Activated T-helper 17 cell treated with anti-CD3 and anti-CD28 coated beads, Interleukin-2, amount 50 U/mL, for 72 hours (primary cell): ENCODE results near the gene FAM111B. TPM values are rescaled to one million over a fixed set of nuclear protein-coding genes. Genes with fewer than 3 reads are reported as not detected.

ENCODE experiments used
- ATAC-seq: fragments of 150-1000 bp; cut with Tn5 transposase; replicated peaks from 2 replicates; pipeline ENCODE4 v1.10.0; 2021; ENCODE audit warnings: mild to moderate bottlenecking, moderate library complexity
- H3K27ac Mint-ChIP-seq: one replicate; pipeline ENCODE4 v1.8.0; 2022; ENCODE audit warnings: mixed read lengths
- H3K27me3 Mint-ChIP-seq: one replicate; pipeline ENCODE4 v1.8.0; 2022; ENCODE audit warnings: mixed read lengths
- H3K36me3 Mint-ChIP-seq: one replicate; pipeline ENCODE4 v1.8.0; 2022; ENCODE audit warnings: low read depth, mild to moderate bottlenecking, mixed read lengths
- H3K4me1 Mint-ChIP-seq: one replicate; pipeline ENCODE4 v1.8.0; 2022; ENCODE audit warnings: mixed read lengths
- H3K4me3 Mint-ChIP-seq: one replicate; pipeline ENCODE4 v1.8.0; 2022; ENCODE audit warnings: mild to moderate bottlenecking, mixed read lengths
- H3K9me3 Mint-ChIP-seq: one replicate; pipeline ENCODE4 v1.8.0; 2022; ENCODE audit warnings: mixed read lengths
- total RNA-seq, 2 donors: library from RNA; stranded (reverse); gene quantifications; one replicate each; pipeline ENCODE4 v1.2.3, GENCODE V29; 2022

The FAM111B gene
- total RNA-seq, 2 donors from 2014 or later, result 51.5 to 64.8 TPM

- no peak for ATAC-seq
- Mint-ChIP-seq H3K27ac (no peak overlapping the region), H3K4me3 (no peak overlapping the region), H3K9me3 (no peaks in the 10 kb centered on the region), H3K4me1 (peaks cover 10% of the 10 kb centered on the region), H3K27me3 (no peaks in the 10 kb centered on the region), H3K36me3 (peaks cover 39% of the 10 kb centered on the region)
These were observed 30.2 kb downstream of the FAM111B start for GRCh38 chr11:59137190-59137589.

DNA sequence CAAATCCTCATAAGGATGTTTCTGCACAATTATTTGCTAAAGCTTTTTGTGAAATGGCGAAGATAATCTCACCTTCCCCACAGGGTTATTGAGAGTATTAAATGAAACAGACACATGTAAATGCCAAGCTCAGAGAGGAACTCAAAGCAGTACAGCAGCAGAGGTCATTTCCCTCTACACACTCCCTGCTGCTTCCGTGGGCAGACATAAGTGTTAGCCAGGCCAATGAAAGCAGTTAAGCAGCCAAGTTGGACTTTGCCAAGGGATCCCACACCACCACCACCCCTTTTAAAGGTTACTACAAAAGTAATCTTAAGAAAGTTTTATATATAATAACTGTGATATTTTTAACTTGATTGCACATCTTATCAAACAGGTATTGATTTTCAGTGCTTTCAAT, 31.6 kb downstream of the FAM111B start:
- H3K27me3 Mint-ChIP-seq, result no peaks in the 10 kb centered on the region
- peaks cover 24% of the 10 kb centered on the region for H3K36me3 Mint-ChIP-seq
- no peak for ATAC-seq
- H3K9me3 Mint-ChIP-seq, result no peaks in the 10 kb centered on the region
- H3K4me1 Mint-ChIP-seq, result peaks cover 20% of the 10 kb centered on the region
- H3K4me3 Mint-ChIP-seq, result no peak overlapping the region
- H3K27ac Mint-ChIP-seq, result no peak overlapping the region

DNA sequence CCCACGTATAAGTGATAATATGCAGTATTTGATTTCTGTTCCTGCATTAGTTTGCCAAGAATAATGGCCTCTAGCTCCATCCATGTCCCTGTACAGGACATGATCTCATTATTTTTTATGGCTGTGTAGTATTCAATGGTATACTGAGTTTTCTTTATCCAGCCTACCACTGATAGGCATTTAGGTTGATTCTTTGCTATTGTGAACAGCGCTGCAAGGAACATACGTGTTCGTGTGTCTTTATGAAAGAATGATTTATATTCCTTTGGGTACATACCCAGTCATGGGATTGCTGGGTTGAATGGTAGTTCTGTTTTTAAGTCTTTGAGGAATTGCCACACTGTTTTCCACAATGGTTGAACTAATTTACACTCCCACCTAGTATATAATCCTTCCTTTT, 34.2 kb downstream of the FAM111B start:
- no peak for ATAC-seq
- Mint-ChIP-seq H3K9me3 (no peaks in the 10 kb centered on the region), H3K4me3 (peak overlapping the region; percentile 96), H3K36me3 (peaks cover 33% of the 10 kb centered on the region), H3K27me3 (no peaks in the 10 kb centered on the region), H3K27ac (peak overlapping the region; percentile 91), H3K4me1 (peaks cover 20% of the 10 kb centered on the region)

- H3K4me3 Mint-ChIP-seq, result peak overlapping the region; percentile 96
- H3K36me3 Mint-ChIP-seq, result peaks cover 39% of the 10 kb centered on the region
- no peaks in the 10 kb centered on the region for H3K9me3 Mint-ChIP-seq
- H3K27ac Mint-ChIP-seq, result peak overlapping the region; percentile 91
- H3K4me1 Mint-ChIP-seq, result peaks cover 19% of the 10 kb centered on the region
- ATAC-seq, result no peak
- H3K27me3 Mint-ChIP-seq, result no peaks in the 10 kb centered on the region
These were observed 34.8 kb downstream of the FAM111B start for GRCh38 chr11:59141673-59142460.

- H3K4me1 Mint-ChIP-seq, result peaks cover 19% of the 10 kb centered on the region
- peaks cover 45% of the 10 kb centered on the region for H3K36me3 Mint-ChIP-seq
- peak within 1 kb of the TSS; percentile 96 for H3K4me3 Mint-ChIP-seq
- H3K27ac Mint-ChIP-seq, result peak within 1 kb of the TSS; percentile 91
- no peaks in the 10 kb centered on the region for H3K27me3 Mint-ChIP-seq
- H3K9me3 Mint-ChIP-seq, result no peaks in the 10 kb centered on the region
- ATAC-seq, result peak; percentile 88
These were observed 35.8 kb downstream of the FAM111B start, which contains the start of gene FAM111A for GRCh38 chr11:59142530-59143507. Gene FAM111A (plus strand): TSS chr11:59142856. CDS start chr11:59148873, 6,017 bp downstream.

DNA sequence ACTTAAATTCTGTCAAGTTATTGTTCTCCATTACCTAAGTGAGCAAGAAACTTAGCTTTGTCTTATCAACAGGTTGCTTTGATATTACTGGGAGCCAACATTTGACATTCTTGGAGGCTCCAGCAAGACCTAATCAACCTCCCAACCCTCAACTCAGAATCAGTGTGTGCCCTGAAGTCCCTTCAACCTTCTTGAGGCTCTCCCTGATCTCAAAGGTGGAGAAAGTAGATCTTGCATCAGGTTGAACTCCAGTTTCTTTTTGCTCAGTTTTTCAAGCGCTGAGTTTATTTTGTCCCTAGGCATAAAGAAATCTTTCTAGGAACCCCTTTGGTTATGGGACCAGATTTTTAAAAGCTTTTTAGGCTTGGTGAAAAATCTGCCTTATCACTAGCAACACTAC, 37.1 kb downstream of the FAM111B start:
- H3K4me1 Mint-ChIP-seq, result peaks cover 21% of the 10 kb centered on the region
- H3K36me3 Mint-ChIP-seq, result peaks cover 50% of the 10 kb centered on the region

GRCh38 chr11:59144579-59145345, 37.7 kb downstream of the FAM111B start:
- no peaks in the 10 kb centered on the region for H3K9me3 Mint-ChIP-seq
- H3K4me3 Mint-ChIP-seq, result peak overlapping the region; percentile 96
- no peaks in the 10 kb centered on the region for H3K27me3 Mint-ChIP-seq
- ATAC-seq, result peak; percentile 74
- peaks cover 56% of the 10 kb centered on the region for H3K36me3 Mint-ChIP-seq
- peak overlapping the region; percentile 91 for H3K27ac Mint-ChIP-seq
- peaks cover 24% of the 10 kb centered on the region for H3K4me1 Mint-ChIP-seq

More for the DNA sequence above, 37.1 kb downstream of the FAM111B start:
- Mint-ChIP-seq H3K4me3 (peak overlapping the region; percentile 96), H3K27ac (peak overlapping the region; percentile 91), H3K9me3 (no peaks in the 10 kb centered on the region), H3K27me3 (no peaks in the 10 kb centered on the region)
- ATAC-seq, result no peak

- H3K36me3 Mint-ChIP-seq, result peaks cover 64% of the 10 kb centered on the region
- H3K27ac Mint-ChIP-seq, result peak overlapping the region; percentile 91
- ATAC-seq, result no peak
- H3K27me3 Mint-ChIP-seq, result no peaks in the 10 kb centered on the region
- peaks cover 24% of the 10 kb centered on the region for H3K4me1 Mint-ChIP-seq
- no peaks in the 10 kb centered on the region for H3K9me3 Mint-ChIP-seq
- H3K4me3 Mint-ChIP-seq, result peak overlapping the region; percentile 96
These were observed 38.5 kb downstream of the FAM111B start for GRCh38 chr11:59145534-59145933.

DNA sequence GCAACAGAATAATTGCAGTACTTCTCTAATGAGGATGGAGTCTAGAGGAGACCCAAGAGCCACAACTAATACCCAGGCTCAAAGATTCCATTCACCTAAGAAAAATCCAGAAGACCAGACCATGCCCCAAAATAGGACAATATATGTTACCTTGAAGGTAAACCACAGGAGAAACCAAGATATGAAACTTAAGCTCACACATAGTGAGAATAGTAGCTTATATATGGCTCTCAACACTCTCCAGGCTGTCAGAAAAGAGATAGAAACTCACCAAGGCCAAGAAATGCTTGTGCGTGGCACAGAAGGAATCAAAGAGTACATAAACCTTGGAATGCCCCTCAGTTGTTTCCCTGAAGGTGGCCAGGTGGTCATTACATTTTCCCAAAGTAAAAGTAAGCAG, 44.7 kb downstream of the FAM111B start:
- H3K4me1 Mint-ChIP-seq, result peaks cover 22% of the 10 kb centered on the region

DNA sequence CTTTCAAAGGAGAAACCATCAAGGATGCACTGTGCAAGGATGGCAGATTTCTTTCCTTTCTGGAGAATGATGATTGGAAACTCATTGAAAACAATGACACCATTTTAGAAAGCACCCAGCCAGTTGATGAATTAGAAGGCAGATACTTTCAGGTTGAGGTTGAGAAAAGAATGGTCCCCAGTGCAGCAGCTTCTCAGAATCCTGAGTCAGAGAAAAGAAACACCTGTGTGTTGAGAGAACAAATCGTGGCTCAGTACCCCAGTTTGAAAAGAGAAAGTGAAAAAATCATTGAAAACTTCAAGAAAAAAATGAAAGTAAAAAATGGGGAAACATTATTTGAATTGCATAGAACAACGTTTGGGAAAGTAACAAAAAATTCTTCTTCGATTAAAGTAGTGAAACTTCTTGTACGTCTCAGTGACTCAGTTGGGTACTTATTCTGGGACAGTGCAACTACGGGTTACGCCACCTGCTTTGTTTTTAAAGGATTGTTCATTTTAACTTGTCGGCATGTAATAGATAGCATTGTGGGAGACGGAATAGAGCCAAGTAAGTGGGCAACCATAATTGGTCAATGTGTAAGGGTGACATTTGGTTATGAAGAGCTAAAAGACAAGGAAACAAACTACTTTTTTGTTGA, 45.4 kb downstream of the FAM111B start:
- peak; percentile 96 for ATAC-seq
- H3K4me1 Mint-ChIP-seq, result peaks cover 22% of the 10 kb centered on the region
- H3K27me3 Mint-ChIP-seq, result no peaks in the 10 kb centered on the region

More for the DNA sequence above, 44.7 kb downstream of the FAM111B start:
- Mint-ChIP-seq H3K27me3 (no peaks in the 10 kb centered on the region), H3K36me3 (peaks cover 66% of the 10 kb centered on the region), H3K27ac (peak overlapping the region; percentile 74), H3K4me3 (peak overlapping the region; percentile 73), H3K9me3 (no peaks in the 10 kb centered on the region)
- ATAC-seq, result peak; percentile 65

GRCh38 chr11:59154610-59155009, 47.6 kb downstream of the FAM111B start:
- Mint-ChIP-seq H3K4me3 (no peak overlapping the region), H3K4me1 (peaks cover 16% of the 10 kb centered on the region), H3K27me3 (no peaks in the 10 kb centered on the region), H3K36me3 (peaks cover 38% of the 10 kb centered on the region), H3K9me3 (no peaks in the 10 kb centered on the region), H3K27ac (no peak overlapping the region)
- ATAC-seq, result no peak

More for the DNA sequence above, 45.4 kb downstream of the FAM111B start:
- Mint-ChIP-seq H3K4me3 (peak overlapping the region; percentile 73), H3K36me3 (peaks cover 60% of the 10 kb centered on the region), H3K9me3 (no peaks in the 10 kb centered on the region), H3K27ac (peak overlapping the region; percentile 74)

DNA sequence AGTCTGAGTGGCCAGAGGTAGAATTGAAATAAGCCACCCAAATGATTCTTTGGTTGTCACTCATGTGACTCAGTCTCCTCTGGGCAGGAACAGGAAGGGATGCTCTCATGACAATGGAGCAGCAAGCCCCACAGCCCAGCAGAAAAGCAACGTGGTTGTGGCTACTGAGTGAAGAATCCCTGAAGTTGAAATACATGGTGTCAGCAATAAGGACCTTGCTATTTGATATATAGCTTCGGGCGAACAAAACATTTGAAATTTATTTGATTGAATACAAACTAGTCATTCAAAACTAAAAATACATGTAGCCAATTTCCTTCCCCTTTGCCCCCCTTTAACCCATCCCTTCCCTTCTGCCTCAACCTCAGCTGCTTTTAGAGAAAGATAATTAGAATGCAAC, 50.4 kb downstream of the FAM111B start:
- H3K27me3 Mint-ChIP-seq, result peaks cover 7% of the 10 kb centered on the region
- H3K4me3 Mint-ChIP-seq, result no peak overlapping the region
- H3K27ac Mint-ChIP-seq, result no peak overlapping the region
- peaks cover 12% of the 10 kb centered on the region for H3K36me3 Mint-ChIP-seq
- peaks cover 5% of the 10 kb centered on the region for H3K4me1 Mint-ChIP-seq
- no peak for ATAC-seq
- no peaks in the 10 kb centered on the region for H3K9me3 Mint-ChIP-seq

- Mint-ChIP-seq H3K27ac (no peak overlapping the region), H3K36me3 (peaks cover 5% of the 10 kb centered on the region), H3K27me3 (peaks cover 7% of the 10 kb centered on the region), H3K9me3 (no peaks in the 10 kb centered on the region), H3K4me3 (no peak overlapping the region), H3K4me1 (no peaks in the 10 kb centered on the region)
- peak; percentile 93 for ATAC-seq
These were observed 51.4 kb downstream of the FAM111B start for GRCh38 chr11:59158206-59159068.
